HG02981 (cell line): ENCODE measurements around the gene FILIP1L.

Source experiments
- ATAC-seq: cut with Tn5 transposase; IDR thresholded peaks from one replicate; pipeline ENCODE4 v1.9.1; 2021; ENCODE audit warnings: mild to moderate bottlenecking, moderate library complexity; ENCODE audit not compliant: unreplicated experiment

Gene FILIP1L

GRCh38 chr3:99929745-99930139 is 184.6 kb downstream of the FILIP1L start:
- no peak for ATAC-seq

- no peak for ATAC-seq
Measured at GRCh38 chr3:99928771-99929744, 185.2 kb downstream of the FILIP1L start.

GRCh38 chr3:99927671-99928457 is 186.4 kb downstream of the FILIP1L start:
- ATAC-seq: no peak

- no peak for ATAC-seq
Measured at GRCh38 chr3:99925584-99926230, 188.6 kb downstream of the FILIP1L start.

GRCh38 chr3:99923873-99924272 is 190.4 kb downstream of the FILIP1L start:
- no peak for ATAC-seq

GRCh38 chr3:99921986-99922385 is 192.3 kb downstream of the FILIP1L start:
- no peak for ATAC-seq

- no peak for ATAC-seq
Measured at GRCh38 chr3:99921377-99921695, 193.0 kb downstream of the FILIP1L start.

- ATAC-seq: no peak
Measured at GRCh38 chr3:99920481-99921376, 193.6 kb downstream of the FILIP1L start.

- no peak for ATAC-seq
Measured at GRCh38 chr3:99919694-99920093, 194.6 kb downstream of the FILIP1L start.

- no peak for ATAC-seq
Measured at GRCh38 chr3:99918715-99919114, 195.6 kb downstream of the FILIP1L start.

- no peak for ATAC-seq
Measured at GRCh38 chr3:99915906-99916432, 198.3 kb downstream of the FILIP1L start.

- no peak for ATAC-seq
Measured at GRCh38 chr3:99911433-99911832, 202.9 kb downstream of the FILIP1L start.

- no peak for ATAC-seq
Measured at GRCh38 chr3:99910752-99911290, 203.5 kb downstream of the FILIP1L start.

GRCh38 chr3:99909714-99910495 is 204.4 kb downstream of the FILIP1L start:
- no peak for ATAC-seq

- ATAC-seq: no peak
Measured at GRCh38 chr3:99907959-99908544, 206.2 kb downstream of the FILIP1L start.

GRCh38 chr3:99903869-99904268 is 210.4 kb downstream of the FILIP1L start:
- ATAC-seq: no peak

GRCh38 chr3:99902091-99902490 is 212.2 kb downstream of the FILIP1L start:
- no peak for ATAC-seq

- no peak for ATAC-seq
Measured at GRCh38 chr3:99901200-99901926, 212.9 kb downstream of the FILIP1L start.
